Coronary artery (tissue), 2 donors: ENCODE measurements around the gene AASS.

Experiments used
- DNase-seq: peaks from one replicate; pipeline ENCODE4 v3.0.0-alpha.2; 2017; ENCODE audit warnings: low spot score
- H3K27ac ChIP-seq, 2 donors: fragments of 200-600 bp; sonication (generic); one replicate each; pipeline ENCODE4 v1.5.1; 2016 to 2019
- H3K4me3 ChIP-seq: fragments of 200-600 bp; sonication (generic); 2 replicates; pipeline ENCODE4 v1.5.1; 2016; ENCODE audit warnings: mild to moderate bottlenecking, moderate library complexity
- TF ChIP-seq, protein P1 (sequence below): fragments of 200-600 bp; sonication (generic); IDR thresholded peaks from one replicate; pipeline ENCODE4 v1.5.1; 2019; ENCODE audit warnings: antibody characterized with exemption

Gene AASS

GRCh38 chr7:122082670-122083069 is 61.4 kb downstream of the AASS start:
- no peak overlapping the region for H3K4me3 ChIP-seq
- H3K27ac ChIP-seq = no peak overlapping the region
- TF ChIP-seq, protein P1, sequence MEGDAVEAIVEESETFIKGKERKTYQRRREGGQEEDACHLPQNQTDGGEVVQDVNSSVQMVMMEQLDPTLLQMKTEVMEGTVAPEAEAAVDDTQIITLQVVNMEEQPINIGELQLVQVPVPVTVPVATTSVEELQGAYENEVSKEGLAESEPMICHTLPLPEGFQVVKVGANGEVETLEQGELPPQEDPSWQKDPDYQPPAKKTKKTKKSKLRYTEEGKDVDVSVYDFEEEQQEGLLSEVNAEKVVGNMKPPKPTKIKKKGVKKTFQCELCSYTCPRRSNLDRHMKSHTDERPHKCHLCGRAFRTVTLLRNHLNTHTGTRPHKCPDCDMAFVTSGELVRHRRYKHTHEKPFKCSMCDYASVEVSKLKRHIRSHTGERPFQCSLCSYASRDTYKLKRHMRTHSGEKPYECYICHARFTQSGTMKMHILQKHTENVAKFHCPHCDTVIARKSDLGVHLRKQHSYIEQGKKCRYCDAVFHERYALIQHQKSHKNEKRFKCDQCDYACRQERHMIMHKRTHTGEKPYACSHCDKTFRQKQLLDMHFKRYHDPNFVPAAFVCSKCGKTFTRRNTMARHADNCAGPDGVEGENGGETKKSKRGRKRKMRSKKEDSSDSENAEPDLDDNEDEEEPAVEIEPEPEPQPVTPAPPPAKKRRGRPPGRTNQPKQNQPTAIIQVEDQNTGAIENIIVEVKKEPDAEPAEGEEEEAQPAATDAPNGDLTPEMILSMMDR = no peak
- no peak for DNase-seq

- H3K27ac ChIP-seq = no peak overlapping the region
Observed at GRCh38 chr7:122082160-122082559, 61.9 kb downstream of the AASS start.

DNA sequence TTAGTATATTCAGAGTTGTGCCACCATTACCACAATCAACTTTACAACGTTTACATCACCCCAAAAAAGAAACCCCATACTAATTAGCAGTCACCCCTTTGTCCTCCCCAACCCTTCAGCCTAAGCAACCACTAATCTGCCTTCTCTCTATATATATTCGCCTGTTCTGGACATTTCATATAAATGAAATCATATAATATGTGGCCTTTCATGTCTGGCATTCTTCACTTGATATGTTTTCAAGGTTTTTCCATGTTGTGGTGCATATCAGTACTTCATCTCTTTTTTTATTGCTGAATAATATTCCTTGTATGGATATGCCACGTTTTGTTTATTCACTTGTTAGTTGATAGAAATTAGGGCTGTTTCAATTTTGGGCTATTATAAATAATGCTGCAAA is 70.4 kb downstream of the AASS start:
- Histone ChIP-seq H3K27ac (no peak overlapping the region), H3K4me3 (no peak overlapping the region)
- TF ChIP-seq, protein P1 = no peak
- no peak for DNase-seq

More at GRCh38 chr7:122082160-122082559, 61.9 kb downstream of the AASS start:
- TF ChIP-seq, protein P1 = no peak
- no peak for DNase-seq
- no peak overlapping the region for H3K4me3 ChIP-seq

GRCh38 chr7:122072924-122073599 is 71.0 kb downstream of the AASS start:
- TF ChIP-seq, protein P1 = no peak
- Histone ChIP-seq H3K27ac (no peak overlapping the region), H3K4me3 (no peak overlapping the region)
- no peak for DNase-seq

DNA sequence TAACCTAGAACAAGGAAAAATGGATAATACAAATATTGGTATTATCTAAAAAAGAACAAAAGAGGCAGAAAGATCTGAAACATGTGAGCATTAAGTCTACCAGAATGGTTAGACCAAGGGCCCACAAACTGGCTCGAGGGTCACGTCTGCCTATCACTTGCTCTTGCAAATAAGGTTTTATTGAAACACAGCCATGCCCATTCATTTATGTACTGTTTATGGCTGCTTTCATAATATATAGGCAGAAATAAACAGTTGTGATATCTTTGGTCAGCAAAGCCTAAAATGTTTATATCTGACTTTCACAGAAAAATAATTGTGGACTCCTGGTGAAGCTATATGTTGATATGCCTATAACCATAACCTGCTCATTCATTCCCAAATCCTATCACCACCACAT is 71.8 kb downstream of the AASS start:
- Histone ChIP-seq H3K27ac (no peak overlapping the region), H3K4me3 (no peak overlapping the region)
- TF ChIP-seq, protein P1 = no peak
- no peak for DNase-seq

GRCh38 chr7:122070834-122071233 is 73.2 kb downstream of the AASS start:
- H3K27ac ChIP-seq = no peak overlapping the region
- no peak overlapping the region for H3K4me3 ChIP-seq
- TF ChIP-seq, protein P1 = no peak
- no peak for DNase-seq

DNA sequence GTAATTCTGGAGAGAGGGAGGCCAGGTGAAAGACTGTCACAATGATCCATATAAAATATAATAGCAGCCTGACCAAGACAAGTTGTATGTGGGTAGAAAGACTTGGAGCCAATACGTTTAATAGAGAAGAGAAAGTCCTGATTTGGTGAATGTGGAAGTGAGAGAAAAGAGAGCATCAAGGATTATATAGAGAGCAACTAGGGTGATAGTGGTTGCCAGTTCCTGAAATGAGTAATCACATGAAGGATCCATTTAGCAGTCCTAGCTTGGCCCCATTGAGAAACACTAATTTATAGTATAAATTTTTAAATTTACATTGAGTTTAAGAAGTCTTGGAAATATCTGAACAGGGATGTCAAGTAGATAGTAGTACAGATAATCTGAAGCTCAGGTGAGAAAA is 74.0 kb downstream of the AASS start:
- no peak overlapping the region for H3K4me3 ChIP-seq
- DNase-seq = no peak

More for the DNA sequence above, 74.0 kb downstream of the AASS start:
- TF ChIP-seq, protein P1 = no peak
- no peak overlapping the region for H3K27ac ChIP-seq
